H1 (cell line): ENCODE measurements around the gene DYSF. TPM values are rescaled to one million over a fixed set of nuclear protein-coding genes. Genes with fewer than 3 reads are reported as not detected.

ENCODE experiments used
- CTCF ChIA-PET: fragments of 300-600 bp; sonication (Branson Sonifier 250); formaldehyde crosslinking; loops from one replicate; lab custom pipeline; 2021; ENCODE audit not compliant: partially characterized antibody; lab: Charles Lee
- POLR2A ChIA-PET: fragments of 300-600 bp; sonication (Branson Sonifier 250); formaldehyde crosslinking; loops from one replicate; lab custom pipeline; 2021; ENCODE audit warnings: inconsistent platforms; ENCODE audit not compliant: partially characterized antibody; lab: Charles Lee
- DNase-seq, 2 experiments: peaks; one replicate each; pipeline versions ENCODE4 v3.0.0 to v3.0.0-alpha.2; 2010 to 2022; ENCODE audit warnings: low spot score in 2 of 2, low read depth in 1 of 2, mixed read lengths in 1 of 2
- FAIRE-seq: peaks from 2 replicates; lab custom pipeline; 2011; peaks lifted over from hg19 to GRCh38; lab: Jason Lieb, UNC
- H2AFZ ChIP-seq: 2 replicates; pipeline ENCODE4 v1.8.1; 2012; ENCODE audit warnings: low read length, inconsistent platforms
- H2AK5ac ChIP-seq: 2 replicates; pipeline ENCODE4 v1.6.1; 2013; ENCODE audit warnings: low read depth, low read length
- H2BK120ac ChIP-seq: replicated peaks from 2 replicates; pipeline ENCODE3; 2013; ENCODE audit warnings: low read depth, low read length, inconsistent platforms
- H2BK12ac ChIP-seq: 2 replicates; pipeline ENCODE4 v1.6.1; 2013; ENCODE audit warnings: low read depth, low read length
- H2BK15ac ChIP-seq: 2 replicates; pipeline ENCODE4 v1.6.1; 2013; ENCODE audit warnings: low read length
- H2BK20ac ChIP-seq: 2 replicates; pipeline ENCODE4 v1.6.1; 2013; ENCODE audit warnings: low read length
- H2BK5ac ChIP-seq: 2 replicates; pipeline ENCODE4 v1.6.1; 2013; ENCODE audit warnings: low read depth, low read length
- H3K14ac ChIP-seq: 2 replicates; pipeline ENCODE4 v1.6.1; 2013; ENCODE audit warnings: inconsistent platforms; ENCODE audit not compliant: insufficient read length
- H3K18ac ChIP-seq: 2 replicates; pipeline ENCODE4 v1.6.1; 2013; ENCODE audit warnings: low read length; ENCODE audit errors: extremely low read depth
- H3K23ac ChIP-seq: 2 replicates; pipeline ENCODE4 v1.6.1; 2013; ENCODE audit warnings: inconsistent platforms; ENCODE audit not compliant: insufficient read length
- H3K23me2 ChIP-seq: 2 replicates; pipeline ENCODE4 v1.6.1; 2013; ENCODE audit warnings: low read depth, low read length
- H3K27ac ChIP-seq: 2 replicates; pipeline ENCODE4 v1.6.1; 2011; ENCODE audit warnings: low read depth, low read length, inconsistent platforms
- H3K27me3 ChIP-seq, 4 experiments: replicated peaks in 1 of 4; 1 replicate in 1 of 4; 2 replicates in 3 of 4; pipeline versions ENCODE4 v1.6.1 to v1.8.1; 2011 to 2013; ENCODE audit warnings: low read length in 3 of 4, mild to moderate bottlenecking in 3 of 4, inconsistent platforms in 2 of 4, mixed read lengths in 2 of 4, moderate library complexity in 1 of 4; ENCODE audit not compliant: control insufficient read depth in 3 of 4, insufficient read depth in 3 of 4; ENCODE audit errors: extremely low read depth in 1 of 4
- H3K36me3 ChIP-seq, 4 experiments: 2 replicates each; pipeline versions ENCODE4 v1.6.1 to v1.8.1; 2011 to 2013; ENCODE audit warnings: mild to moderate bottlenecking in 4 of 4, low read length in 3 of 4, moderate library complexity in 2 of 4, control low read depth in 1 of 4, inconsistent platforms in 1 of 4; ENCODE audit not compliant: insufficient read depth in 4 of 4, control insufficient read depth in 2 of 4
- H3K4ac ChIP-seq: replicated peaks from 2 replicates; pipeline ENCODE3; 2013; ENCODE audit warnings: low read length, low read depth, mixed read lengths, inconsistent platforms; ENCODE audit not compliant: insufficient read length
- H3K4me1 ChIP-seq, 4 experiments: replicated peaks in 1 of 4; 1 replicate in 1 of 4; 2 replicates in 3 of 4; pipeline versions ENCODE4 v1.6.1 to v1.8.1; 2011 to 2013; ENCODE audit warnings: low read length in 3 of 4, inconsistent platforms in 2 of 4, mixed read lengths in 1 of 4; ENCODE audit not compliant: insufficient read depth in 4 of 4, control insufficient read depth in 3 of 4
- H3K4me2 ChIP-seq, 2 experiments: 2 replicates each; pipeline versions ENCODE4 v1.6.1 to v1.8.1; 2011 to 2013; ENCODE audit warnings: low read depth in 2 of 2, low read length in 2 of 2, control low read depth in 1 of 2, inconsistent platforms in 1 of 2, mild to moderate bottlenecking in 1 of 2; ENCODE audit not compliant: insufficient read depth in 1 of 2
- H3K4me3 ChIP-seq, 4 experiments: fragments of 200-600, 300-600 bp in 1 of 4; sonication (generic), shearing (Covaris generic), sonication (Bioruptor Twin) in 1 of 4; 2 replicates each; pipeline versions ENCODE4 v1.5.1 to v1.8.1; 2011 to 2016; ENCODE audit warnings: low read length in 4 of 4, low read depth in 3 of 4, control low read depth in 2 of 4, inconsistent platforms in 2 of 4, mild to moderate bottlenecking in 2 of 4, mixed read lengths in 1 of 4, moderate library complexity in 1 of 4; ENCODE audit not compliant: insufficient read depth in 2 of 4; ENCODE audit errors: extremely low read depth in 1 of 4
- H3K56ac ChIP-seq: replicated peaks from 2 replicates; pipeline ENCODE3; 2013; ENCODE audit warnings: low read depth, mild to moderate bottlenecking, mixed read lengths, low read length, inconsistent platforms; ENCODE audit not compliant: insufficient read length
- H3K79me1 ChIP-seq: 2 replicates; pipeline ENCODE4 v1.6.1; 2013; ENCODE audit warnings: low read depth, low read length, control low read depth
- H3K79me2 ChIP-seq, 2 experiments: 2 replicates each; pipeline versions ENCODE4 v1.6.1 to v1.8.1; 2012 to 2013; ENCODE audit warnings: low read length in 2 of 2, mild to moderate bottlenecking in 2 of 2, inconsistent platforms in 1 of 2; ENCODE audit not compliant: insufficient read depth in 2 of 2, control insufficient read depth in 1 of 2
- H3K9ac ChIP-seq, 4 experiments: replicated peaks in 1 of 4; 1 replicate in 1 of 4; 2 replicates in 3 of 4; pipeline versions ENCODE4 v1.6.1 to v1.8.1; 2011 to 2013; ENCODE audit warnings: low read depth in 3 of 4, low read length in 3 of 4, control low read depth in 2 of 4, mild to moderate bottlenecking in 2 of 4, moderate library complexity in 2 of 4, inconsistent platforms in 1 of 4; ENCODE audit errors: extremely low read depth in 1 of 4
- H3K9me3 ChIP-seq, 2 experiments: 2 replicates each; pipeline versions ENCODE4 v1.6.1 to v1.8.1; 2012 to 2013; ENCODE audit warnings: mild to moderate bottlenecking in 2 of 2, moderate library complexity in 2 of 2, control low read depth in 1 of 2, inconsistent platforms in 1 of 2, low read depth in 1 of 2, low read length in 1 of 2, mixed read lengths in 1 of 2; ENCODE audit not compliant: insufficient read depth in 2 of 2
- H4K20me1 ChIP-seq, 2 experiments: replicated peaks in 1 of 2; 2 replicates each; pipeline versions ENCODE3 to v1.8.1; 2011 to 2013; ENCODE audit warnings: inconsistent platforms in 2 of 2, low read length in 2 of 2, mild to moderate bottlenecking in 1 of 2; ENCODE audit not compliant: insufficient read depth in 2 of 2, control insufficient read depth in 1 of 2
- H4K5ac ChIP-seq: 2 replicates; pipeline ENCODE4 v1.6.1; 2013; ENCODE audit warnings: low read length, low read depth, mixed read lengths, inconsistent platforms; ENCODE audit not compliant: insufficient read length
- H4K8ac ChIP-seq: 2 replicates; pipeline ENCODE4 v1.8.0; 2013; ENCODE audit warnings: mild to moderate bottlenecking, moderate library complexity, low read length, inconsistent platforms; ENCODE audit not compliant: insufficient read depth; ENCODE audit errors: extremely low read depth
- H4K91ac ChIP-seq: replicated peaks from 2 replicates; pipeline ENCODE3; 2013; ENCODE audit warnings: low read length, mixed read lengths, inconsistent platforms; ENCODE audit not compliant: insufficient read length
- BACH1 ChIP-seq: IDR thresholded peaks from 2 replicates; pipeline ENCODE4 v1.6.1; 2012; ENCODE audit warnings: low read length, improper control_type of control experiment
- CBX5 ChIP-seq: fragments of 300-800, 300-1000 bp; sonication (generic); IDR thresholded peaks from 2 replicates; pipeline ENCODE4 v1.7.1; 2016; ENCODE audit warnings: antibody characterized with exemption, low read length, low read depth
- CBX8 ChIP-seq: fragments of 300-800, 300-1000 bp; sonication (generic); IDR thresholded peaks from 2 replicates; pipeline ENCODE4 v1.7.1; 2016; ENCODE audit warnings: low read depth, low read length, borderline replicate concordance
- CREB1 ChIP-seq: IDR thresholded peaks from 2 replicates; pipeline ENCODE4 v1.6.1; 2012; ENCODE audit warnings: inconsistent platforms
- HDAC2 ChIP-seq, 2 experiments: fragments of 300-600 bp in 1 of 2; sonication (generic) in 1 of 2; IDR thresholded peaks; 2 replicates each; pipeline ENCODE4 v1.6.1; 2011 to 2012; ENCODE audit warnings: low read depth in 2 of 2, low read length in 2 of 2, mild to moderate bottlenecking in 2 of 2, moderate library complexity in 2 of 2, borderline replicate concordance in 1 of 2, inconsistent platforms in 1 of 2
- JUN ChIP-seq: IDR thresholded peaks from 2 replicates; pipeline ENCODE4 v1.6.1; 2011; ENCODE audit warnings: low read depth, mild to moderate bottlenecking, improper control_type of control experiment, low read length
- KDM4A ChIP-seq: IDR thresholded peaks from one replicate; pipeline ENCODE4 v1.7.1; 2012; ENCODE audit warnings: low read depth, mild to moderate bottlenecking, moderate library complexity, low read length, inconsistent platforms; ENCODE audit not compliant: severe bottlenecking
- MAX ChIP-seq: IDR thresholded peaks from 2 replicates; pipeline ENCODE4 v1.6.1; 2012; ENCODE audit warnings: inconsistent platforms
- PHF8 ChIP-seq: fragments of 200-600 bp; sonication (generic); conservative IDR thresholded peaks from 2 replicates; pipeline ENCODE4 v1.7.1; 2012; ENCODE audit warnings: low read depth, mild to moderate bottlenecking, inconsistent platforms, low read length, moderate library complexity
- RFX5 ChIP-seq: IDR thresholded peaks from 2 replicates; pipeline ENCODE4 v1.6.1; 2011; ENCODE audit warnings: low read depth, low read length, improper control_type of control experiment, borderline replicate concordance
- SRF ChIP-seq: IDR thresholded peaks from 2 replicates; pipeline ENCODE4 v1.6.1; 2011; ENCODE audit warnings: mild to moderate bottlenecking, low read depth, low read length, moderate library complexity
- YY1 ChIP-seq: IDR thresholded peaks from 2 replicates; pipeline ENCODE4 v1.6.1; 2011; ENCODE audit warnings: low read depth, mild to moderate bottlenecking, low read length
- ZNF274 ChIP-seq: IDR thresholded peaks from 2 replicates; pipeline ENCODE4 v1.7.0; 2012; ENCODE audit warnings: low read length, borderline replicate concordance; ENCODE audit errors: extremely low read depth
- WGBS, 2 experiments: shearing (Covaris generic) in 1 of 2; methylation state at CpG; one replicate each; pipeline versions ENCODE4 v1.1.6 to v1.1.7; 2013 to 2015; ENCODE audit warnings: low lambda C conversion rate in 2 of 2, mixed read lengths in 2 of 2, inconsistent platforms in 1 of 2, low coverage in 1 of 2, missing lambda C conversion rate in 1 of 2; ENCODE audit not compliant: insufficient replicate concordance in 2 of 2, insufficient coverage in 1 of 2, insufficient read length in 1 of 2; ENCODE audit errors: extremely low coverage in 1 of 2, missing lambda C conversion rate in 1 of 2; 5-methylcytosine and 5-hydroxymethylcytosine counted together
- polyA plus RNA-seq, 7 experiments: library from polyadenylated mRNA; depleted of rRNA in 3 of 7; stranded (reverse) in 5 of 7; unstranded in 2 of 7; fragments of >200 nt in 5 of 7; fragments of 200-250 nt in 2 of 7; gene quantifications; 1 replicate in 5 of 7; 2 replicates in 1 of 7; 4 replicates in 1 of 7; pipeline versions ENCODE4 v1.2.1 to v1.2.3, GENCODE V29; 2011 to 2013; ENCODE audit warnings: missing spikeins in 2 of 7, mixed read lengths in 2 of 7
- total RNA-seq: library from RNA; stranded (reverse); fragmentation: NEBNext Ultra II Directional; extraction: Animal tissue kit (Norgen Biotek cat#: 25700); gene quantifications from 2 replicates; pipeline ENCODE4 v1.2.1, GENCODE V29; 2021
- TF ChIP-seq, protein P1 (sequence below): IDR thresholded peaks from 2 replicates; pipeline ENCODE4 v1.6.1; 2011; ENCODE audit warnings: low read depth, mild to moderate bottlenecking, low read length; ENCODE audit not compliant: insufficient read depth

The DYSF gene
- total and polyA plus RNA-seq, 2 of the 8 experiments (the other 6 are each of a cell fraction or from before 2014, with no cell fraction given): 5.8 to 7.1 TPM

GRCh38 chr2:71617266-71617665 lies 163.9 kb downstream of the DYSF start:
- Histone ChIP-seq H2AK5ac (no peak overlapping the region), H3K79me2 (no peaks in the 10 kb centered on the region), H3K4me3 (no peak overlapping the region), H2AFZ (no peak overlapping the region), H2BK20ac (no peak overlapping the region)
- WGBS, 2 experiments: 89% methylated on average over 5 of the region's 5 CpGs; no CpG with 5 or more reads in 1 of the 2 experiments
- TF ChIP-seq HDAC2 (IDR thresholded peaks at IDR 0.05; ENCODE audit: borderline replicate concordance in 1 of 2, low read depth in 2 of 2, low read length in 2 of 2) (no peak), KDM4A (no peak), CBX5 (no peak), ZNF274 (no peak), PHF8 (no peak), JUN (no peak), YY1 (no peak), RFX5 (no peak), CREB1 (no peak), SRF (no peak), BACH1 (no peak), MAX (no peak), CBX8 (no peak)
- TF ChIP-seq, protein P1, sequence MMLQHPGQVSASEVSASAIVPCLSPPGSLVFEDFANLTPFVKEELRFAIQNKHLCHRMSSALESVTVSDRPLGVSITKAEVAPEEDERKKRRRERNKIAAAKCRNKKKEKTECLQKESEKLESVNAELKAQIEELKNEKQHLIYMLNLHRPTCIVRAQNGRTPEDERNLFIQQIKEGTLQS: no peak
- TF ChIP-seq, all 59 proteins: peak for 0
- no peak overlapping the region for H3K14ac ChIP-seq
- H2BK5ac ChIP-seq: no peak overlapping the region
- no peaks in the 10 kb centered on the region for H3K9me3 ChIP-seq
- no peak overlapping the region for H2BK120ac ChIP-seq
- no peak overlapping the region for H2BK15ac ChIP-seq
- H2BK12ac ChIP-seq: no peak overlapping the region
- no peak overlapping the region for H3K23ac ChIP-seq
- no peaks in the 10 kb centered on the region for H3K79me1 ChIP-seq
- no peak overlapping the region for H3K27ac ChIP-seq
- no peak overlapping the region for H3K9ac ChIP-seq
- CTCF ChIA-PET: no interaction called here
- no peak overlapping the region for H4K8ac ChIP-seq
- H3K56ac ChIP-seq: no peak overlapping the region
- no peak overlapping the region for H3K4ac ChIP-seq
- FAIRE-seq (no peak), DNase-seq (peak in 1 of 2 experiments; percentile 11)
- H3K4me1 ChIP-seq: no peaks in the 10 kb centered on the region
- H3K4me2 ChIP-seq: no peak overlapping the region
- H3K27me3 ChIP-seq: no peaks in the 10 kb centered on the region; a peak in 1 of 7 replicates
- no peak overlapping the region for H3K18ac ChIP-seq
- H3K36me3 ChIP-seq: no peaks in the 10 kb centered on the region
- POLR2A ChIA-PET: interaction anchor here (1.4 kb wide), 1 partner anchor 11 kb away, joined by 3 read pairs; no protein-coding TSS in a partner anchor
- no peak overlapping the region for H4K5ac ChIP-seq
- peaks cover 13% of the 10 kb centered on the region; the same call in 1 of the 2 replicates for H3K23me2 ChIP-seq
- peaks cover 0 to 4% of the 10 kb centered on the region in 2 experiments for H4K20me1 ChIP-seq
- no peak overlapping the region for H4K91ac ChIP-seq
